PC-9 (cell line): ENCODE results near the gene COPRS.

ENCODE experiments used
- EZH2 ChIP-seq: fragments of 200-600 bp; sonication (generic); IDR thresholded peaks from 2 replicates; pipeline ENCODE4 v1.8.0; 2017; ENCODE audit warnings: antibody characterized with exemption, low read depth
- TF ChIP-seq, protein P1 (sequence below): fragments of 200-600 bp; sonication (generic); conservative IDR thresholded peaks from 2 replicates; pipeline ENCODE4 v1.6.1; 2017; ENCODE audit warnings: mixed run types, antibody characterized with exemption, mild to moderate bottlenecking, moderate library complexity

DNA sequence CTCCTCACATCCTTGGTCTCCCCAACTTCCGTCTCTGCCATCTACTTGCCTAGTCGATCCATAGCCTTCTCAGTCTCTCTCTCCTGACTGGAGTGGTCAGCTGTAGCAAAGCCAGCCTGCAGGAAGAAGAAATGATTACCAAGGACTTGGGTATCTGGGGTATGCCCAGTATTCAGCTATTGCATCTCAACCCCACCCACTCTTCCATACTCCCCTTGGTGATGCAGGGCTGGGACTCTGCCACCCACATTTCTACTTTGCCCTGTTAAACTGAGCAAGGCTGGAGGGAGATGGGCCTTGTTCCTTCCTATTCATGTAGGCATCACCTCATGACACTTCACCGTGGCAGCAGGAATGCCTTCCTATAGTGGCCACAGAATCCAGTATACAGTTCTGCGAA lies 2.3 kb downstream of the COPRS start:
- TF ChIP-seq EZH2: no peak
- TF ChIP-seq, protein P1, sequence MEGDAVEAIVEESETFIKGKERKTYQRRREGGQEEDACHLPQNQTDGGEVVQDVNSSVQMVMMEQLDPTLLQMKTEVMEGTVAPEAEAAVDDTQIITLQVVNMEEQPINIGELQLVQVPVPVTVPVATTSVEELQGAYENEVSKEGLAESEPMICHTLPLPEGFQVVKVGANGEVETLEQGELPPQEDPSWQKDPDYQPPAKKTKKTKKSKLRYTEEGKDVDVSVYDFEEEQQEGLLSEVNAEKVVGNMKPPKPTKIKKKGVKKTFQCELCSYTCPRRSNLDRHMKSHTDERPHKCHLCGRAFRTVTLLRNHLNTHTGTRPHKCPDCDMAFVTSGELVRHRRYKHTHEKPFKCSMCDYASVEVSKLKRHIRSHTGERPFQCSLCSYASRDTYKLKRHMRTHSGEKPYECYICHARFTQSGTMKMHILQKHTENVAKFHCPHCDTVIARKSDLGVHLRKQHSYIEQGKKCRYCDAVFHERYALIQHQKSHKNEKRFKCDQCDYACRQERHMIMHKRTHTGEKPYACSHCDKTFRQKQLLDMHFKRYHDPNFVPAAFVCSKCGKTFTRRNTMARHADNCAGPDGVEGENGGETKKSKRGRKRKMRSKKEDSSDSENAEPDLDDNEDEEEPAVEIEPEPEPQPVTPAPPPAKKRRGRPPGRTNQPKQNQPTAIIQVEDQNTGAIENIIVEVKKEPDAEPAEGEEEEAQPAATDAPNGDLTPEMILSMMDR: no peak
